Activated CD4-positive, CD25-positive, alpha-beta regulatory T cell treated with anti-CD3 and anti-CD28 coated beads, Interleukin-2, amount 50 U/mL, for 24 hours (primary cell): ENCODE data around the gene ZNF225.
A peak's percentile ranks its signal among the peaks of the same experiment; 100 is the strongest.
"Not testable (repeated sequence)": the region's sequence is repeated elsewhere in the genome, so short reads cannot be mapped to it uniquely, and the experiment has no call there.

ENCODE experiments used
- ATAC-seq, 2 donors: fragments of 150-1000 bp; cut with Tn5 transposase; one replicate each; pipeline ENCODE4 v1.10.0; 2021; ENCODE audit warnings: mild to moderate bottlenecking in 1 of 2, moderate library complexity in 1 of 2

ZNF225 gene

GRCh38 chr19:44113138-44113783 lies at the start of gene ZNF225:
Gene ZNF225 (plus strand): TSS chr19:44113399. CDS start chr19:44115828, 2,429 bp downstream.
- ATAC-seq, result peak; percentile 98 to 100

GRCh38 chr19:44066305-44066704 lies 46.9 kb upstream of the ZNF225 start:
- ATAC-seq, result no peak

DNA sequence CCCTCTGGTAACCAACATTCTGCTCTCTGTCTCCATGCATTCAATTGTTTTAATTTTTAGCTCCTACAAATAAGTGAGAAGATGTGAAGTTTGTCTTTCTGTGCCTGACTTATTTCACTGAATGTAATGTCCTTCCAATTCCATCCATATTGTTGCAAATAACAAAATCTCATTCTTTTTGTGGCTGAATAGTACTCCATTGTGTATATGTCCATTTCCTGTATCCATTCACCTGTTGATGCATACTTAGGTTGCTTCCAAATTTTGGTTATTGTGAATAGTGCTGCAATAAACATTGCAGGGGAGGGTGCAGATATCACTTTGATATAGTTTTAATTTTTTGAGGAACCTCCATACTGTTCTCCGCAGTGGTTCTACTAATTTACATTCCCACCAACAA lies 43.8 kb upstream of the ZNF225 start:
- ATAC-seq, result no peak

GRCh38 chr19:44071824-44072542 lies 41.2 kb upstream of the ZNF225 start, which contains the start of gene ZNF284:
Gene ZNF284 (plus strand): TSS chr19:44072159. CDS start chr19:44076390, 4,231 bp downstream.
- ATAC-seq, result peak; percentile 99 to 100

DNA sequence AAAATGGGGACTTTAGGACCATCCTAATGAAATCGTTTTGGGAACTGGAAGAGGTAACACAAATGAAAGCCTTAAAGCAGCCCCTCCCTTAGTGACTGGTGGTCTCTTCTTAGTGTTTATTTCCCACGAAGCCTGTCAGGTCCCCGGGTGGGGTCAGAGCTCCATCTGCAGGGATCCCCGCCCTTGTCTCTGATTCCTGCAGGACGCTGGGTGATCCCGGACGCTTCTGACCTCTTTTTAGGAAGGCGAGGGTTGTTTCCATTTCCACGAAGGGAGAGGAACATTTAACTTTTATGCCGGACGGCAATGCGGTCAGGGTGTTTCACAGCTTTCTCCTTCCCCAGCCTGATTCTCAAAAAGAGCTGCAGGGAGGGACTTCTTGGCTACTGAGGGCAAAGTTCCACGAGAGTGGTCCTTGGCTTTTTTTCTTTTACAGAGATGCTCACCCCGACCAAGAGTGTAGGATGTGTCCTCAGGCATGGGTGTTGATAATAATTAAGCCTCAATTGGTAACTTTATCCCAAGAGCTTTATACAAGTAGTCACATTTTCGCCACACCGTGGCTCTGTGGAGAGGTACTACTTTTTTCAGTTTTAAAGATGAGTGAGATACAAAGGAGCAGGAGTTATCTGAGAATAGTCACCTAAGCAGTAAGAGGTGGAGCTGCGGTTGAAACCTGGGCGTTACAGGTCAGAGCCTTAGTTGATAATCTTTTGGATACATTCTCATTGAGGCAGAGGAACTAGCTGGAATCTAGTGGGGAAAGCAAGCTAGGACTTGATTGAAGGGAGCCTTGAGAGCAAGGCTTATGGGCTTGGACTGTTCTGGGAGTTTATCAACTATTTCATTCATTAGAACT lies 40.4 kb upstream of the ZNF225 start:
- ATAC-seq, result no peak

- no peak for ATAC-seq
These were observed 36.9 kb upstream of the ZNF225 start for GRCh38 chr19:44076325-44076724.

GRCh38 chr19:44092108-44092507 lies 21.1 kb upstream of the ZNF225 start:
- ATAC-seq, result no peak

DNA sequence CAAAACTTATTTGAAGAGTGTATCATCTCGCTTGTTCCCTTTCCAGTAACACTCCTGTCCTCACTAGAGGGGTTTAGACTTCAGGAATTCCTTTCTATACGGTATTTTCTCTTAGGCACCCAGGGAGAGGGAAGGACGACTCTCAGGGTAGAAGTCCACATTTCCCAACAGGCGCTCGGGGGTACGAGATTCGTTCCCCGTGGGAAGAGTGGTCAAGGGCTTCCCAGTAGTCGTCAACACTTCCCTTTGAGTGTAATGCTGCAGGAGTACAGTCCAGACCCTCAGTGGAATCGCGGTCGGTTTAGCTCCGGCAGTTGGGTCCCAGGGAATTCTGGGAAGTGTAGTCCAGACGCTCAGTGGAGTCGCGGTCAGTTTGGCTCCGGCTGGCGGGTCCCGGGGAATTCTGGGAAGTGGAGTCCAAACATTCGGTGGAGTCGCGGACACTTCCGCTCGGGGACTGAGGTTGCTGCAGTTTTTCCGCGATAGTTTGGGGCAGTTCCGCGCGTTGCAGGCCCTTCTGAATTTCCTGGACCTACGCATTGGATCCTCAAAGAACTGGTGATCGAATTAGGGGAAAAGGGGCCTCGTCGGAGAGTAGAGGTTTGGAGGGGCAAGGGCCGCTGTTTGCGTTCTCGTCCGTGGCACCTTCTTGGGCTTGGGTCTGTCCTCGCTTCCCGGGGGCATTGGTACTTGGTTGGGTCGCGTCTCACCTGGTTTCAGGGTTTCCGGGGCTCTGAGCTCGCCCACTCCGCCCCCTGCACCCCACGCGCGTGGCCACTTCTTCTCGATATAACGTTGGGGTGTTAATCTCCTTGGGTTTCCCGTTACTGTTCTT lies 19.1 kb upstream of the ZNF225 start, which contains the start of gene ZNF224:
TSS of gene ZNF224 (plus strand) at position 431 of the 835 bp plus-strand sequence. CDS start 3,513 bp downstream, outside the sequence.
- peak; percentile 92 to 94 for ATAC-seq

DNA sequence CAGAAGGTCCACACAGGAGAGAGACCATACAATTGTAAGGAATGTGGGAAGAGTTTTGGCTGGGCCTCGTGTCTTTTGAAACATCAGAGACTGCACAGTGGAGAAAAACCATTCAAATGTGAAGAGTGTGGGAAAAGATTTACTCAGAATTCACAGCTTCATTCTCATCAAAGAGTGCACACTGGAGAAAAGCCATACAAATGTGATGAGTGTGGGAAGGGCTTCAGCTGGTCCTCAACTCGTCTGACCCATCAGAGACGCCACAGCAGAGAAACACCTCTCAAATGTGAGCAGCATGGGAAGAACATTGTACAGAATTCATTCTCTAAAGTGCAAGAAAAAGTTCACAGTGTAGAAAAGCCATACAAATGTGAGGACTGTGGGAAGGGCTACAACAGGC lies 5.4 kb upstream of the ZNF225 start:
- no peak for ATAC-seq

- no peak for ATAC-seq
These were observed 3.7 kb upstream of the ZNF225 start for GRCh38 chr19:44109458-44109857.

GRCh38 chr19:44111910-44112463 lies 1.2 kb upstream of the ZNF225 start:
- no peak for ATAC-seq

- ATAC-seq, result no peak
These were observed 429 bp upstream of the ZNF225 start for GRCh38 chr19:44112802-44113137.

DNA sequence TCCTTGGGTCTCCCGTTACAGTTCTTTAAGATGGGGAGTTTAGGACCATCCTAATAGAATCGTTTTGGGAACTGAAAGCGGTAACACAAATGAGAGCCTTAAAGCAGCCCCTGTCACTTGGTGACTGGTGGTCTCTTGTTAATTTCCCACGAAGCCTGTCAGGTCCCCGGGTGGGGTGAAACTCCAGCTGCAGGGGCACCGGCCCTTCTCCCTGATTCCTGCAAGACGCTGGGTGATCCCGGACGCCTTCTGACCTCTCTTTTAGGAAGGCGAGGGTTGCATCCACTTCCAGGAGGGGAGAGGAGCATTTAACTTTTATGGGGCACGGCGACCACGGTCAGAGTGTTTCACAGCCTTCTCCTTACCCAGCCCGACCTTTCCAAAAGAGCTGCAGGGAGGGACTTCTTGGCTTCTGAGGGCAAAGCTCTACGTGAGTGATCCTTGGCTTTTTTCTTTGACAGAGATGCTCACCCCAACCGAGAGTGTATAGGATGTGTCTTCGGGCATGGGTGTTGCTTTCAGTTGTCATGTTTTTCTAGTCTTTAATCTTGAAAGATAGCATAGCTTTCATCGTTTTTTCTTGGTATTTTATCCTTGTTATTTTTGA lies 688 bp downstream of the ZNF225 start:
- no peak for ATAC-seq

GRCh38 chr19:44121162-44121561 lies 8.0 kb downstream of the ZNF225 start:
- ATAC-seq, result not testable (repeated sequence)

DNA sequence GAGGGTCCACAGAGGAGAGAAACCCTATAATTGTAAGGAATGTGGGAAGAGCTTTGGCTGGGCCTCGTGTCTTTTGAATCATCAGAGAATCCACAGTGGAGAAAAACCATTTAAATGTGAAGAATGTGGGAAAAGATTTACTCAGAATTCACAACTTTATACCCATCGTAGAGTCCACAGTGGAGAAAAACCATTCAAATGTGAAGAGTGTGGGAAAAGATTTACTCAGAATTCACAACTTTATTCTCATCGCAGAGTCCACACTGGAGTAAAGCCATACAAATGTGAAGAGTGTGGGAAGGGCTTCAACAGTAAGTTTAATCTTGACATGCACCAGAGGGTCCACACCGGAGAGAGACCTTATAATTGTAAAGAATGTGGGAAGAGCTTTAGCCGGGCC lies 18.8 kb downstream of the ZNF225 start:
- ATAC-seq, result no peak

DNA sequence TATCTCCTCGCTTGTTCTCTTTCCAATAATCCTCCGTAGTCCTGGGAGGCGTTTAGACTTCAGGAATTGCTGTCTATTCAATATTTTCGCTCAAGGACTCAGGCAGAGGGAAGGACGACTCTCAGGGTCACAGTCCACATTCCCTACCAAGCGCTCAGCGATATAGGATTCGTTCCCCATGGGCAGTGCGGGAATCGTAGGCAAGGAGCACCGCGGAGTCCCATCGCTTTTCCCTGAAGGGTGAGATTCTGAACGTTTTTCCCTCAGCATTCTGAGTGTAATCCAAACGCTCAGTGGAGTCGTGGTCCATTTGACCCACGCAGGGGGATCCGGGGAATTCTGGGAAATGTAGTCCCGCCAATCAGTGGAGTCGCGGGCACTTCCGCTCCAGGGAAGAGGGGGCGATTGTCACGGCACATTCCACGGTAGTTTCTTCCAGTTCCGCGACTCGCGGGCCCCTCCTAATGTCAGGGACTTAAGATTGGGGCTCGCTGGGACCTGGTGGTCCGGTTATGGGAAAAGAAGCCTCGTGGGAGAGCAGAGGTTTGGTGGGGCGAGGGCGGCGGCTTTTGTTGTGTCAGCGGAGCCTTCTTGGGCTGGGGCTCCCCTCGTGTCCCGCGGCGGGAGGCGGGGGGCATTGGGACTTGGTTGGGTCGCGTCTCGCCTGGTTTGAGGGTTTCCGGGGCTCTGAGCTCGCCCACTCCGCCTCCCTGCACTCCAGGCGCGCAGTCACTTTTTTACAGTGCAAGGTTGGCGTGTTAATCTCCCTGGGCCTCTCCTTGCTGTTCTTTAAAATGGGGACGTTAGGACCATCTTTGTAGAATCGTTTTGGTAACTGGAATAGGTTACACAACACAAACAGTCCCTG lies 28.2 kb downstream of the ZNF225 start, which contains the start of gene ZNF234:
TSS of gene ZNF234 (plus strand) at position 364 of the 868 bp plus-strand sequence. CDS start 3,079 bp downstream, outside the sequence.
- ATAC-seq, result peak; percentile 91 to 92

DNA sequence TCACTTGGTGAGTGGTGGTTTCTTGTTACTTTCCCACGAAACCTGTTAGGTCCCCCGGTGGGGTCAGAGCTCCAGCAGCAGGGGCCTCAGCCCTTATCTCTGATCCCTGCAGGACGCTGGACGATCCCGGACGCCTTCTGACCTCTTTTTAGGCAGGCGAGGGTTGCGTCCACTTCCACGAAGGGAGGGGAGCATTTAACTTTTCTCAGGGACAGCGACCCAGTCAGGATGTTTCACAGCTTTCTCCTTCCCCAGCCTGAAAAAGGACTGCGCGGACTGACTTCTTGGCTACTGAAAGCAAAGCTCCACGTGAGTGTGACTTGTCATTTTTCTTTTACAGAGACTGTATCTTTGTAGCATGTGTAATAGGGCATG lies 28.8 kb downstream of the ZNF225 start:
- no peak for ATAC-seq

DNA sequence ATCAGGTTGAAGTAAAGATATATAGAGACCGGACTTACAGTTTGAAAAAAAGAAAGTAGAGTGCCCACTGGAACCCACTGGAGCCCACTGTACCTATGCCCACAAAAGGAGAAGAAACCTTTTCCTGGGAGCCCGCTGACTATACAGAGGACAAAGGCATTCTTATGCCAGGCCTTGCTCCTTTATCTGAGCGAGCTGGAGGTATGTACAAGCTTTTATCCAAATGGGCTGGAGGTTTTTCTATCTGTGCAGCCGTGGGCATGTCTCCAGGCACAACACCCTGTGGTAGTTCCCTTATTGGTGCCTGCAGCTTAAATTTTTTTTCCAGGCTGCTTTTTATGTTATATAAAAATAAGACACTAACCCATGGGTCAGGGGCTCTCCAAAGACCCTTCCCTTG lies 36.6 kb downstream of the ZNF225 start:
- no peak for ATAC-seq

- no peak for ATAC-seq
These were observed 38.3 kb downstream of the ZNF225 start for GRCh38 chr19:44151491-44151890.

DNA sequence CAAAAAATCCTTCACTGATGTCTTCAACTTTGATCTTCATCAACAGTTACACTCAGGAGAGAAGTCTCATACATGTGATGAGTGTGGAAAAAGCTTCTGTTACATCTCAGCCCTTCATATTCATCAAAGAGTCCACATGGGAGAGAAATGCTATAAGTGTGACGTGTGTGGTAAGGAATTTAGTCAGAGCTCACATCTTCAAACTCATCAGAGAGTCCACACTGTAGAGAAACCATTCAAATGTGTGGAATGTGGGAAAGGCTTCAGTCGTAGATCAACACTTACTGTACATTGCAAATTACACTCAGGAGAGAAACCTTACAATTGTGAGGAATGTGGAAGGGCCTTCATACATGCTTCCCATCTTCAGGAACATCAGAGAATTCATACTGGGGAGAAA lies 43.3 kb downstream of the ZNF225 start:
- no peak for ATAC-seq
